CD4-positive, alpha-beta T cell treated with Interleukin-17A for 4 hours (primary cell): Measurements from ENCODE around the gene EYS.
"Not testable (repeated sequence)": the region's sequence is repeated elsewhere in the genome, so short reads cannot be mapped to it uniquely, and the experiment has no call there.

Source experiments
- DNase-seq: peaks from one replicate; pipeline ENCODE4 v3.0.0-alpha.2; 2020; ENCODE audit warnings: mixed read lengths

EYS gene

GRCh38 chr6:63862486-63863198 is 1844.4 kb downstream of the EYS start:
- DNase-seq = no peak

GRCh38 chr6:63859528-63859927 is 1847.5 kb downstream of the EYS start:
- DNase-seq = no peak

- no peak for DNase-seq
Observed at GRCh38 chr6:63858691-63859090, 1848.3 kb downstream of the EYS start.

- DNase-seq = no peak
Observed at GRCh38 chr6:63856271-63856670, 1850.8 kb downstream of the EYS start.

GRCh38 chr6:63844287-63844686 is 1862.7 kb downstream of the EYS start:
- DNase-seq = no peak

- no peak for DNase-seq
Observed at GRCh38 chr6:63839485-63839884, 1867.5 kb downstream of the EYS start.

- DNase-seq = not testable (repeated sequence)
Observed at GRCh38 chr6:63828678-63829077, 1878.3 kb downstream of the EYS start.

GRCh38 chr6:63824722-63825121 is 1882.3 kb downstream of the EYS start:
- DNase-seq = no peak

- DNase-seq = no peak
Observed at GRCh38 chr6:63821442-63821841, 1885.6 kb downstream of the EYS start.

GRCh38 chr6:63819831-63820230 is 1887.2 kb downstream of the EYS start:
- no peak for DNase-seq

- DNase-seq = no peak
Observed at GRCh38 chr6:63817492-63818050, 1889.5 kb downstream of the EYS start.

- DNase-seq = no peak
Observed at GRCh38 chr6:63816982-63817436, 1890.0 kb downstream of the EYS start.

- DNase-seq = no peak
Observed at GRCh38 chr6:63816401-63816981, 1890.5 kb downstream of the EYS start.

GRCh38 chr6:63814459-63814858 is 1892.6 kb downstream of the EYS start:
- no peak for DNase-seq

GRCh38 chr6:63813566-63814120 is 1893.4 kb downstream of the EYS start:
- DNase-seq = no peak

- no peak for DNase-seq
Observed at GRCh38 chr6:63808576-63808975, 1898.5 kb downstream of the EYS start.

GRCh38 chr6:63807056-63807455 is 1900.0 kb downstream of the EYS start:
- DNase-seq = no peak

- no peak for DNase-seq
Observed at GRCh38 chr6:63806573-63806913, 1900.5 kb downstream of the EYS start.

GRCh38 chr6:63805808-63806572 is 1901.0 kb downstream of the EYS start:
- no peak for DNase-seq

GRCh38 chr6:63805345-63805744 is 1901.7 kb downstream of the EYS start:
- no peak for DNase-seq

- no peak for DNase-seq
Observed at GRCh38 chr6:63804381-63804956, 1902.6 kb downstream of the EYS start.

- DNase-seq = no peak
Observed at GRCh38 chr6:63803371-63803770, 1903.7 kb downstream of the EYS start.

- no peak for DNase-seq
Observed at GRCh38 chr6:63802606-63803206, 1904.3 kb downstream of the EYS start.
